ENCODE measurements around the gene CNPY1. TPM values are rescaled to one million over a fixed set of nuclear protein-coding genes. Genes with fewer than 3 reads are reported as not detected.

The CNPY1 gene
- total and polyA plus RNA-seq, 2 experiments from 2014 or later = 0.15 TPM; not detected in 1

GRCh38 chr7:155468785-155469148 is 77.6 kb downstream of the CNPY1 start:
- H3K4me3 ChIP-seq = no peak overlapping the region
- H3K4me1 ChIP-seq (ENCODE audit: low read depth) = peaks cover 13% of the 10 kb centered on the region
- H3K36me3 ChIP-seq = no peaks in the 10 kb centered on the region
- no peaks in the 10 kb centered on the region for H3K9me3 ChIP-seq (ENCODE audit: low read depth)
- no peak for DNase-seq (ENCODE audit: low read depth in 1 of 2, low spot score in 1 of 2)
- no peak overlapping the region for H3K27ac ChIP-seq
- TF ChIP-seq CTCF (IDR thresholded peaks at IDR 0.05; ENCODE audit: low read depth, low read length) = no peak
- peaks cover 100% of the 10 kb centered on the region for H3K27me3 ChIP-seq

- H3K9me3 ChIP-seq (ENCODE audit: low read depth) = no peaks in the 10 kb centered on the region
- H3K27ac ChIP-seq = no peak overlapping the region
- H3K36me3 ChIP-seq = no peaks in the 10 kb centered on the region
- H3K4me3 ChIP-seq = no peak overlapping the region
- TF ChIP-seq CTCF (IDR thresholded peaks at IDR 0.05; ENCODE audit: low read depth, low read length) = no peak
- peaks cover 13% of the 10 kb centered on the region for H3K4me1 ChIP-seq (ENCODE audit: low read depth)
- peaks cover 100% of the 10 kb centered on the region for H3K27me3 ChIP-seq
- DNase-seq (ENCODE audit: low read depth in 1 of 2, low spot score in 1 of 2) = no peak
These were observed 78.2 kb downstream of the CNPY1 start for GRCh38 chr7:155467846-155468784.

- H3K36me3 ChIP-seq = no peaks in the 10 kb centered on the region
- H3K4me1 ChIP-seq (ENCODE audit: low read depth) = peaks cover 8% of the 10 kb centered on the region
- H3K4me3 ChIP-seq = peak overlapping the region; percentile 11
- no peak for TF ChIP-seq CTCF (IDR thresholded peaks at IDR 0.05; ENCODE audit: low read depth, low read length)
- H3K27me3 ChIP-seq = peaks cover 100% of the 10 kb centered on the region
- H3K27ac ChIP-seq = no peak overlapping the region
- no peaks in the 10 kb centered on the region for H3K9me3 ChIP-seq (ENCODE audit: low read depth)
- peak in 1 of 2 donors; percentile 70 for DNase-seq (ENCODE audit: low read depth in 1 of 2, low spot score in 1 of 2)
These were observed 79.3 kb downstream of the CNPY1 start for GRCh38 chr7:155466814-155467733.

GRCh38 chr7:155466142-155466813 is 80.1 kb downstream of the CNPY1 start:
- TF ChIP-seq CTCF (IDR thresholded peaks at IDR 0.05; ENCODE audit: low read depth, low read length) = no peak
- H3K36me3 ChIP-seq = no peaks in the 10 kb centered on the region
- peak overlapping the region; percentile 11 for H3K4me3 ChIP-seq
- peaks cover 8% of the 10 kb centered on the region for H3K4me1 ChIP-seq (ENCODE audit: low read depth)
- no peak overlapping the region for H3K27ac ChIP-seq
- peak in 1 of 2 donors; percentile 32 for DNase-seq (ENCODE audit: low read depth in 1 of 2, low spot score in 1 of 2)
- H3K27me3 ChIP-seq = peaks cover 100% of the 10 kb centered on the region
- no peaks in the 10 kb centered on the region for H3K9me3 ChIP-seq (ENCODE audit: low read depth)

GRCh38 chr7:155465761-155466141 is 80.6 kb downstream of the CNPY1 start:
- DNase-seq (ENCODE audit: low read depth in 1 of 2, low spot score in 1 of 2) = no peak
- Histone ChIP-seq H3K27me3 (peaks cover 100% of the 10 kb centered on the region), H3K4me3 (no peak overlapping the region), H3K27ac (no peak overlapping the region), H3K9me3 (ENCODE audit: low read depth) (no peaks in the 10 kb centered on the region), H3K36me3 (no peaks in the 10 kb centered on the region), H3K4me1 (ENCODE audit: low read depth) (peaks cover 8% of the 10 kb centered on the region)
- TF ChIP-seq CTCF (IDR thresholded peaks at IDR 0.05; ENCODE audit: low read depth, low read length) = no peak

All from cardiac muscle cell (in vitro differentiated cells and primary cell).